Activated CD8-positive, alpha-beta memory T cell treated with anti-CD3 and anti-CD28 coated beads, Interleukin-2, amount 50 U/mL, for 1 hour (primary cell): Measurements from ENCODE around the gene INF2.

Source experiments
- DNase-seq: peaks from one replicate; pipeline ENCODE4 v3.0.0-alpha.2; 2020; ENCODE audit errors: extremely low read depth

INF2 gene

DNA sequence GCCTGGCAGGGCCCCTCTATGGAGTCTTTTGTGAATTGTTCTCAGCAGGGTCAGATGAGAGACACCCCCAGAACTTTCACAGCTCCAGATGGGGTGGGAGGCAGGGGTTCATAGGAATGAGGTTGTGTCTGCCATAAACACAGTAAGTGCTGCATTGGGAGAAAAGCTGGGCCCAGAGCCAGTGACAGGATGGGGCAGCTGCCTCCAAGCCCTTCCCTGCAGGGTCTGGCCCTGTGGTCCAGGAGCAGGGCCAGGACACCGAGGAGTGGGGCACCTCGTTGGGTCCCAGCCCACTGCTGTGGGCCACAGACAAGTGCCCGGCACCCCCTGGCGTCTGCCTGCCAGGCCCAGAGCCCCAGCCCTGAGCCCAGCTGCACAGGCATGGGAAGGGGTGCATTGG is 13.3 kb downstream of the INF2 start:
- DNase-seq, result no peak

DNA sequence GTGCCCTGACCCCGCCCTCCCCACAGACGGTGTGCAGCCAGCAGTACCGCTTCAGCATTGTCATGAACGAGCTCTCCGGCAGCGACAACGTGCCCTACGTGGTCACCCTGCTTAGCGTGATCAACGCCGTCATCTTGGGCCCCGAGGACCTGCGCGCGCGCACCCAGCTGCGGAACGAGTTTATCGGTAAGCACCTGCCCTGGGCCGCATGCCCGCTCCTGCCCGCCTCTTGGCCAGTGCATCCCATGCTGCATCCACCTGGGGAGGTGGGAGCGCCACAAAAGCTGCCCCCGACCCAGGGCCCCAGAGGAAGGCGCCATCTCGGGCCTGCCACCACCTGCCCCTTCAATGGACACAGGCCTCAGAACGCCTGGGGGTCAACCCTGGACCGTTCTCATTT is 13.9 kb downstream of the INF2 start:
- no peak for DNase-seq

DNA sequence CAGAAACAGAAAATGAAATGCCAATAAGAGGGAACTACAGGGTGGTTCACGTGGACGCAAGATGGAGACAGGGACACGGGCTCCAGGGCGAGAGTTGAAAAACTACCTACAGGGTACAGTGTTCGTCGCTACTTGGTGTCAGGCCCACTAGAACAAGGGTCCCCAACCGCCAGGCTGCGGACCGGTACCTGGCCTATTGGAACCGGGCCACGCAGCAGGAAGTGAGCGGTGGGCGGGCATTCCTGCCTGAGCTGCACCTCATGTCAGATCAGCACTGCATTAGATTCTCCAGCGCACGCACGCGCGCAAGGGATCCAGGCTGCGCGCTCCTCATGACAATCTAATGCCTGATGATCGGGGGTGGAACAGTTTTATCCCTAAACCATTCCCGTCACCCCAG is 14.8 kb downstream of the INF2 start:
- DNase-seq, result no peak

DNA sequence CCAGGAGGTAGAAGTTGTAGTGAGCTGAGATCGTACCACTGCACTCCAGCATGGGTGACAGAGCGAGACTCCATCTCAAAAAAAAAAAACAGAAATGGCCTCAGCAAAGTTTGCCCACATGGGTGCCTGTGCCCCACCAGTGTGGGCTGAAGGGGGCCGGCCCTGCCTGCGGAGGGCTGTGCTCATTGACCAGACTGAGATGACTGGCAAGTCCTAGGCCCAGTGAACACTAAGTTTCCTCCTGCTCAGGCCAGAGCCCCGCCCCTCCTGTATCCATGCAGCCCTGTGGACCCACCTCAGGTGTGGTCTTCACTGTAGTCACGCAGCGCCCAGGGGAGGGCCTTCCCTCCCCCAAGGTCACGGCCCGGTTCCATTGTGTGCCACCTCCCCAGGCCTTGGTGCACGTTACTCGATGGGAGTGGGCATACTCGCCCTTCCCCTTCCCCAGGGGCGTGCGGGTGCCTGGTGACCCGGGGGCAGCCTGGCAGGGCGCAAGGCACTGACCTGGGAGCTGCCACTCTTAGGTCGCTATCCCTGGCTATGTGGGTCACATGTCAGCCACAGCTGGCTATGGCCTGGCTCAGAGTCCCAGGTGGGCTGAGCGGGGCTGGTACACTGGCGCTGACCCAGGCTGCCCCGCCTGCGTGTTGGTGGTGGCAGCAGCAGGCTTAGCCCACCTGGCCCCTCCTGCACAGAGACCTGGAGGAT is 16.1 kb downstream of the INF2 start:
- DNase-seq, result no peak

DNA sequence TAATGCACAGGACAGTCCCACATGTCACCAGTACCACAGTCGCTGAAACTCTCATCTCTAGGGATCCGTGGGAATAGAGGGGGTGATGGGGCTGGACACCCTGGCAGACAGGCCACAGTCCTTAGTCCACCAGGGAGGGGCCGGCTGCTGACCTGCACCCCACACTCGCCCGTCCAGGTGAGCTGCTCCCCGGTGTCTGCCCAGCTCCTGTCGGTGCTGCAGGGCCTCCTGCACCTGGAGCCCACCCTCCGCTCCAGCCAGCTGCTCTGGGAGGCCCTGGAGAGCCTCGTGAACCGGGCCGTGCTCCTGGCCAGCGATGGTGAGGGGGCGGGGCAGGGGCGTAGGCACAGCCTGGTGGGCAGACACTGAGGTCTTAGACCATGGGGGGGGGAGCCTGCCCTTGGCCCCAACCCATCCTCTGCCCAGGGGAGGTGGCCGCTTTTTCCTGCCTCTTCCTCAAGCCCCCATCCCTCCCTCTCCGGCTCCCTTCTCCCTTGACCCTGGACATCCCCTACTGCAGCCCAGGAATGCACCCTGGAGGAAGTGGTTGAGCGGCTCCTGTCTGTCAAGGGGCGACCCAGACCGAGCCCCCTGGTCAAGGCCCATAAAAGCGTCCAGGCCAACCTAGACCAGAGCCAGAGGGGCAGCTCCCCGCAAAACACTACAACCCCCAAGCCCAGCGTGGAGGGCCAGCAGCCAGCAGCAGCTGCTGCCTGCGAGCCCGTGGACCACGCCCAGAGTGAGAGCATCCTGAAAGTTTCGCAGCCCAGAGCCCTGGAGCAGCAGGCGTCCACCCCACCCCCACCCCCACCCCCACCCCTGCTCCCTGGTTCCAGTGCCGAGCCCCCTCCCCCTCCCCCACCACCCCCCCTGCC is 17.6 kb downstream of the INF2 start:
- no peak for DNase-seq

DNA sequence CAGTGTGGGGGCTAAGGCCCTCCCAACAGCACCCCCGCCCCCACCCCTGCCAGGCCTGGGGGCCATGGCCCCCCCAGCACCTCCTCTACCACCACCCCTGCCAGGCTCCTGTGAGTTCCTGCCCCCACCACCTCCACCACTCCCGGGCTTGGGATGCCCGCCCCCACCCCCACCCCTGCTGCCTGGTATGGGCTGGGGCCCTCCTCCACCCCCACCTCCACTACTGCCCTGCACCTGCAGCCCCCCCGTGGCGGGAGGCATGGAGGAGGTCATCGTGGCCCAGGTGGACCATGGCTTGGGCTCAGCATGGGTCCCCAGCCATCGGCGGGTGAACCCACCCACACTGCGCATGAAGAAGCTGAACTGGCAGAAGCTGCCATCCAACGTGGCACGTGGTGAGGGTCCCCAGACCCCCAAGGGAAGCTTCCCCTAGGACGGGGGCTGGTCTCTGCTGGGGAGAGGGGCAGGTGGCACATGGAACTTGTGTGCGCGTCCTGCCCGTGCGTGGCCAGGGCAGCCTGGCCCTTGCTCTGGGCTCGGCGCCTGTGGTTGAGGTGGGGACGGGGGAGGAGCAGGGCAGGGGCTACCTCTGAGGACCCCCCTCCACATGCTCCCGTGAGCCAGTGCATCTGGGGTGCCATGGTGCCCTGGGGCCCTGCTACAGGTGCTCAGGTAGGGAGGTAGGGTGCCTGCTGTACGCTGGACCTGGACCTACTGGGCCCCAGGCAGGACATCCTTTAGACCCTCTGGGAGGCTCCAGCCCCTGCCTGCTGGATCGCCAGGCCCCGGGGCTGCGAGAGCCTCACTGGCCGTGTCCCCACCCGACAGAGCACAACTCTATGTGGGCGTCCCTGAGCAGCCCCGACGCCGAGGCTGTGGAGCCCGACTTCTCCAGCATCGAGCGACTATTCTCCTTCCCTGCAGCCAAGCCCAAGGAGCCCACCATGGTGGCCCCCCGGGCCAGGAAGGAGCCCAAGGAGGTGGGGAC is 18.5 kb downstream of the INF2 start:
- DNase-seq, result no peak

DNA sequence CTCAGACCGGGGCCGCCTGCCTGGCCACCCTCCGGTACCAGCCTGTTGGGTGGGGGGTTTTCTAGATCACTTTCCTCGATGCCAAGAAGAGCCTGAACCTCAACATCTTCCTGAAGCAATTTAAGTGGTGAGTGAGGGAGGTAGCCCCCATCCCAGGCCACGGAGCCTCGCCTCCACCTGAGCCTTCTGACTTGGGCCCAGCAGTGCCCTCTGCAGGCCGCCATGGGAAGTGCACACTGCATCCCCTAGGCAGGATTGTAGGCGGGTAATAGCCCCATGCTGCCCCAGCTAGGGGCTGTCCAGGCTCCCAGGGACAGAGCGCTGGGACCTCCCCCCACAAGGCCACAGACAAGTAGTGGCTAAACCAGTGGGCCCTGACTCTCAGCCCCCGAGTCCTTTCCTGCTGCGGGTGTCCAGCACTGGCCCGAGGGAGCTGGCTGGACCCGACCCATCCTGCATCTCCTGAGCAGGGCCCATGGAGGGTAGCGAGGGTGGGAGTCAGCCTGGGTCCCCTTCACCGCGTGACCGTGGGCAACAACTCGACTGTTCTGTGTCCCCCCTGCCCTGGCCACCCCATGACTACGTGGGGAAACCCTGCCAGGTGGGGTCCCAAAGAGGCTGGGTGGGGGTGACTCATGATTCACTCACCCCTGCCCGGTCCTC is 19.3 kb downstream of the INF2 start:
- no peak for DNase-seq

DNA sequence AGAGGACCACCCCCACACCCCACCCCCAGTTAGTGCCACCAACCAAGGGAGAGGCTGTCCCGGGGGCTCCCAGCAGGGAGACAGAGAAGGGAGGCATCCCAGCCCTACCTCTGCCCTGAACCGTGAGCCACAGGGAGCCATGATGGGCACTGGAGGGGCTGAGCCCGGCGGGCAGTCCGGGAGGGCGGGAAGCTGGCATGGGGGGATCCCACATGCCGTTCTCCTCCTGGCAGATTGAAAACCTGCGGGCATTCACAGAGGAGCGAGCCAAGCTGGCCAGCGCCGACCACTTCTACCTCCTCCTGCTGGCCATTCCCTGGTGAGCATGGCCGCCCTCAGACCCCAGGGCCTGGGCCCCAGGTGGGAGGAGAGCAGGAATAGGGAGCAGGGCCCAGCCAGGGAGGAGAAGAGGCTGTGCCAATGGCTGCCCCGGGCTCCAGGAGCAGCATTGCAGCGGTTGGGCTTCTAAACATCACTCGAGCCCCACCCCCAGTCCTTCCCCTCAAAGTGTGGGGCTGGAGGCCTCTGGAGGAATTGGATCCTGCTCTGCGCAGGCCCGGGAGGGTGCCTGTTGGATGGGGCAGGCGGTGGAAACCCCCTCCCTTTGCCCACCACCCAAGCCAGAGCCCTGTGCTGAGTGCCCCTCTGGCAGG is 20.1 kb downstream of the INF2 start:
- DNase-seq, result no peak

DNA sequence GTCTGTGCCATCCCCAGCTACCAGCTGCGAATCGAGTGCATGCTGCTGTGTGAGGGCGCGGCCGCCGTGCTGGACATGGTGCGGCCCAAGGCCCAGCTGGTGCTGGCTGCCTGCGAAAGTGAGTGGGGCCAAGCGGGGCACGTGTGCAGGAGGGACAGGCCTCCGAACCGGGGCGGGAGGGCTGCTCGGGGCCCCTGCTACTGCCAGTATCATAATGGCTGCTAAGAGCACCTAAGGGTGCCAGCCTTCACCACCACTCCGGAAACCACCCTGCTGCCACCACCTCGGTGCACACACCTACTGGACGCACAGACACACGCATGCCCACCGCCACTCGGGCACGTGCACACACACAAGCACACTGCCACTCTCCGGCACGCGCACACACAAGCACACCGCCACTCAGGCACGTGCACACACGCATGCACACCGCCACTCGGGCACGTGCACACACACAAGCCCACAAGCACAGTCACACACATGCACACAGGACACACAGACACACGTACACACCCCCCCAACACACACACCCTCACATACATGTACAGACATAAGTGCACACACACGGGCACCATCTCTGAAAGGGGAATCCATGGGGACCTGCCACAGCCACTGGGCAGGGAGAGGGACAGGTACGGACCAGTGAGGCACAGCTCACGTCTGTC is 20.8 kb downstream of the INF2 start:
- DNase-seq, result no peak

DNA sequence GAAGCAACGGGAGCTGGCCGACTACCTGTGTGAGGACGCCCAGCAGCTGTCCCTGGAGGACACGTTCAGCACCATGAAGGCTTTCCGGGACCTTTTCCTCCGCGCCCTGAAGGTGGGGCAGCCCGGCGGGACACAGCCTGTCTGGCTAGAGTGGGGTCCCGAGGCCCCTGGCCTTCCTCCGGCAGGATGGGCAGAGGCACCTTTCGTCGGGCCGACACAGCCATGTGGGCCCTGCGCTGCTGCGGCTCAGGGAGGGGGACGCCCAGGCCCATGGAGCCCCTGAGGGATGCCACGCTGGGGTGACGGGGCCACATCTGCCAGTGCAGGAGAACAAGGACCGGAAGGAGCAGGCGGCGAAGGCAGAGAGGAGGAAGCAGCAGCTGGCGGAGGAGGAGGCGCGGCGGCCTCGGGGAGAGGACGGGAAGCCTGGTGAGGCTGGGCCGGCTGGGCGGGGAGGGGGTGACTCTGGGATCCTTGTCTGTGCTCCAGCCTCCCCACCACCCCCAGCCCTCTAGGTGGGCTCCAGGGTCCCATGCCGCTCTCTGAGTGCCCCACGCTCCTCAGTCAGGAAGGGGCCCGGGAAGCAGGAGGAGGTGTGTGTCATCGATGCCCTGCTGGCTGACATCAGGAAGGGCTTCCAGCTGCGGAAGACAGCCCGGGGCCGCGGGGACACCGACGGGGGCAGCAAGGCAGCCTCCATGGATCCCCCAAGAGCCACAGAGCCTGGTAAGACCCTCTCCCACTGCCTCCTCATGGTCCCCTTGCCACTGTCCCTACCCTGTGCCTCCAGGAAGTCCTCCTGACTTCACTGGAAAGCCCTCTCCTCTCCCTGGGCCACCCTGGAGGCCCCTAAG is 23.7 kb downstream of the INF2 start:
- DNase-seq, result no peak

DNA sequence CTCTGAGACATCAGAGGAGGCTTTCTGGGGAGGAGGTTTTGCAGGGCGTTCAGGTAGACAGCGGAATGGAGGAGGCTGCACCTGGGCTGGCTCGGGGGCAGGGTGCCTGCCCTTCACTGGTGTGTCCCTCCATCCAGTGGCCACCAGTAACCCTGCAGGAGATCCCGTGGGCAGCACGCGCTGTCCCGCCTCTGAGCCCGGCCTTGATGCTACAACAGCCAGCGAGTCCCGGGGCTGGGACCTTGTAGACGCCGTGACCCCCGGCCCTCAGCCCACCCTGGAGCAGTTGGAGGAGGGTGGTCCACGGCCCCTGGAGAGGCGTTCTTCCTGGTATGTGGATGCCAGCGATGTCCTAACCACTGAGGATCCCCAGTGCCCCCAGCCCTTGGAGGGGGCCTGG is 24.6 kb downstream of the INF2 start:
- DNase-seq, result no peak

DNA sequence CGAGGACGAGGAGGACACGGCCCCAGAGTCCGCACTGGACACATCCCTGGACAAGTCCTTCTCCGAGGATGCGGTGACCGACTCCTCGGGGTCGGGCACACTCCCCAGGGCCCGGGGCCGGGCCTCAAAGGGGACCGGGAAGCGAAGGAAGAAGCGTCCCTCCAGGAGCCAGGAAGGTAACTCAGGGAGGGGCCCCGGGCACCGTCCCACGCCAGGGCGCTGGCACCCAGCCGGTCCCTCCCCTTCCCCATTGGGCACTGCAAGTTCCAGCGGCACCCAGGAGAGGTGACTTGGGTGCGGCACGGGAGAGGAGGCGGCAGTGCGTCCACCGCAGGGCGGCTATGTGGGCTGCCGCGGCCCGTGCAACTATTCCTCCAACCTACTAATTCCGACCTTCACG is 25.3 kb downstream of the INF2 start:
- no peak for DNase-seq

DNA sequence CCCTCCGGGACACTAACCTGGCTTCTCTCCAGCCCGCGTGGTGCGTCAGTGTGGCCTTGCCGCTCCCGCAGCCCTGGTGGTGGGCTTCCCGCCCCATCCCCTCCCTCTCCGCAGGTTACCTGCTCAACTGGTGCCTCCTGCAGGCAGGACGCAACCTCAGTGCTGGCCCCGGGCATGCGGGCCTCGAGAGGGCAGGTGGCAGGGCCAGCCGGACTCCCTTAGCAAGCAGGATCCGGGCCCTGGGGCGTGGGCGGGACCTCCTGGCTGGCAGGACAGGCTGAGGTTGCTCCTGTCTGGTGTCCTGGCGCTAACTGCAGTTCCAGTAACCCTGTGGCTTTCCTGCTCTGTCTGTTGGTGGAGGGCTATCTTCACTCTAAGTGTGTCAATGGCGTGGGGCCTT is 26.0 kb downstream of the INF2 start:
- DNase-seq, result no peak

DNA sequence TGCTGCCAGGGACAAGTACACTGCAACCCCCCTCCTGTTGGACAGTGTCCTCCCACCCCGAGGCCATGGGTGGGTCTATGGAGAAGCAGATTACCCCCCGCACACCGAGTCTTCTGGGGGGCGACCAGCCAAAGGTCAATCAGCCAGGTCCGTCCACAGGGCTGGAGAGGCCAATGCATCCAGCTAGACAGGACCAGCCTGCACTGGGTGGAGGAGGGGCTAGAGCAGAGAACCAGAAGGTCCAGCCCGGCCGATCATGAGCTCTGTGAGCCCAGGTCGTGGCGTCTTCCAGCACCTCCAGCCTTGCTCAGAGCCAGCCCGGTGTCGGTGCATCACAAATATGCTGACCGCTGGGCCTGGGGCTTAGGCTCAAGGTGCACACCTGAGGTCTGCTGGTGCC is 26.5 kb downstream of the INF2 start:
- no peak for DNase-seq

DNA sequence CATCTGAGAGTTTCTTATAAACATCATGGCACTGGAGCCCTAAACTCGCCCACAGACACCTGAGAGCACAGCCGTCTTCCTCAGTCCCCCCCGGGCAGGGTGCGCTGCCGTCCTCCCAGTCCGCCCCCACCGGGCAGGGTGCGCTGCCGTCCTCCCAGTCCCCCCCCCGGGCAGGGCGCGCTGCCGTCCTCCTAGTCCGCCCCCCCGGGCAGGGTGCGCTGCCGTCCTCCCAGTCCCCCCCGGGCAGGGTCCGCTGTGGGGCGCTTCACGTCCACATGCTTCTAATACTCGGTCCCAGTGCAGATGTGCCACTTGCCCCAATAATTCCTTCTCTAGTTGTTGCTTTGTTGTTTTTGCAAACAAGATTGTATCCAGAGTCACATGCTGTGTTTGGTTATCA is 27.7 kb downstream of the INF2 start:
- no peak for DNase-seq

DNA sequence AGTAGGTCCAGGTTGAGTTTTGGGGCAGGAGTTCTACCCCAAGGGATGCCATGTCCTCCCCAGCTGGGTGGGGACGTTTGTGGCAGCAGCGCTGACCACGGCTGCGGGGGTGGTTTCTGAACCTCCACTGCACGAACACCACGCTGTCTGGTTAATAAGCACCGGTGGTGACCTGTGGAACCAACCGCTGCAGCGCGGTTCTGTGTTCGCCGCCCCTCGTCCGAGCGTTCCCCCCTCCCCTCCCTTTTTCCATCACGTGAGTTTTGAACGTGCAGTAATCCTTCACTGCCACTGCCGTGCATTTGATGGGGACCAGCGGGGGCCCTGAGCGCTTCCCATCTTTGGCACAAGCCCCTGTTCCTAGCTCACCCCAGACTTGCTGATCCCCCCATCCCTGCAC is 28.2 kb downstream of the INF2 start:
- no peak for DNase-seq

DNA sequence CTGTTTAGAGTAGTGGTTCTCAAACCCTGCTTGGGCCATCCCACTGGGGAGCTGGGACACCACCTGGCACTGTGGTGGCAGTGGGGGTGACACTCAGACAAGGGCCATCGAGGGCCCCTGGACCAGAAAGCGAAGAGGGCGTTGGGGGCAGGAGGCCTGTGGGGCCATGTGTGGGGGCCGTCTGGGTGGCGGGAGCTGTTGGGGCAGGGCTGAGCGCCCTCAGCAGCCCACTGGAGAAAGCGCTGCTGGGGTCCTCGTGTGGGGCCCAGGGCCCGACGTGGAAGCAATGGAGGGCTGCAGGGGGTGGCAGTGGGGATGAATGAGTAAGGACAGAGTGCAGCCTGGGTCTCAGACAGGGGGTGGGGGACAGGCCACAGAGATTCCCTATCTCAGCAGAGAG is 28.7 kb downstream of the INF2 start:
- DNase-seq, result no peak

DNA sequence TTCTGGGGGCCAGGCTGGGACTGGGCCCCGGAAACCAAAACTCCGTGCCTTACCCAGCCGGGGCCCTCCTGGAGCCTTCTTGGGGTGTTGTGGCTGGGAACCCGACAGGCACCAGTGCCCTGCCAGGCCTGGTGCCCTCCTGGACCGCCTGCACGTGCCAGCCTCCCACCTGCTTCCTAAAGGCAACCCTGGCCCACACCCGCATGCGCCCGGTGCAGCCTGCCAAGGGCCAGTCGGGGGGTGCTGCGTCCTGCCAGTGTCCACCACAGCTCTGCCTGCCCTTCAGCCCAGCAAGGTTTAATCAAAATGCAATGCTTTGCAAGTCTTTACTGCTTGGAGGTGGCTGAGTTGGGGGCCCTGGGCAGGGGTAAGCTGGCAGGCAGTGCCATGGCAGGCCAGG is 29.5 kb downstream of the INF2 start:
- DNase-seq, result no peak

DNA sequence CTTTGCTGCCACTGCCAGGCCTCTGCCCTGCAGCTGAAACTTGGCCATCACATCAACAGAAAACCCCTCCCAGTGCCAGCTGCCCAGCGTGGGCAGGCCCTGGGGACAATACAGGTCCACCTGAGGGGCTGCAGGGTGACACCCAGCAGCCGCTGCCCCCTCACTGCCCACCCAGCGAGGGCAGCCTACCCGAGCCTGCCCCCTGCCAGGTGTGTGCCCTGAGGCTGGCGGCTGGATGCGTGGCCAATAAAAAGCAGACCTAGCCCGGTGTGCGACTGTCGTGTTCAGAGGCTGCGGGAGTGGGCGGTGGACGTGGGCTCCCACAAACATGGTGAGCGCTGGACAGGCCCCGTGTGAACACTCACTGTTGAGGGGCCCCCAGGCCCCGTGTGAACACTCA is 29.9 kb downstream of the INF2 start:
- DNase-seq, result no peak
